NCI-H2171 treated with DMSO at 0.1 percent for 48 hours (cell line): ENCODE measurements around the gene TPCN2.

Experiments
- DNase-seq: peaks from one replicate; lab custom pipeline; 2025; lab: John Stamatoyannopoulos, UW

The TPCN2 gene

DNA sequence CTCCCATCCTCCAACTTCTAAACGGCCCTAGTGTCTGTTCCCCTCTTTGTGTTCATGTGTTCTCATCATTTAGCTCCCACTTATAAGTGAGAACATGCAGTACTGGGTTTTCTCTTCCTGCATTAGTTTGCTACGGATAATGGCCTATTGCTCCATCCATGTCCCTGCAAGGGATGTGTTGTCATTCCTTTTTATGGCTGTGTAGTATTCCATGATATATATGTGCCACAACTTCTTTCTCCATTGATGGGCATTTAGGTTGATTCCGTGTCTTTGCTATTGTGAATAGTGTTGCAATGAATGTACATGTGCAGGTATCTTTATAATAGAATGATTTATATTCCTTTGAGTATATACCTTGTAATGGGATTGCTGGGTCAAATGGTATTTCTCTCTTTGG, 101.4 kb downstream of the TPCN2 start:
- no peak for DNase-seq

- DNase-seq: no peak
Measured at GRCh38 chr11:69151836-69152235, 103.1 kb downstream of the TPCN2 start.

GRCh38 chr11:69152733-69153421, 104.1 kb downstream of the TPCN2 start:
- no peak for DNase-seq

GRCh38 chr11:69153661-69154060, 104.9 kb downstream of the TPCN2 start:
- DNase-seq: no peak

DNA sequence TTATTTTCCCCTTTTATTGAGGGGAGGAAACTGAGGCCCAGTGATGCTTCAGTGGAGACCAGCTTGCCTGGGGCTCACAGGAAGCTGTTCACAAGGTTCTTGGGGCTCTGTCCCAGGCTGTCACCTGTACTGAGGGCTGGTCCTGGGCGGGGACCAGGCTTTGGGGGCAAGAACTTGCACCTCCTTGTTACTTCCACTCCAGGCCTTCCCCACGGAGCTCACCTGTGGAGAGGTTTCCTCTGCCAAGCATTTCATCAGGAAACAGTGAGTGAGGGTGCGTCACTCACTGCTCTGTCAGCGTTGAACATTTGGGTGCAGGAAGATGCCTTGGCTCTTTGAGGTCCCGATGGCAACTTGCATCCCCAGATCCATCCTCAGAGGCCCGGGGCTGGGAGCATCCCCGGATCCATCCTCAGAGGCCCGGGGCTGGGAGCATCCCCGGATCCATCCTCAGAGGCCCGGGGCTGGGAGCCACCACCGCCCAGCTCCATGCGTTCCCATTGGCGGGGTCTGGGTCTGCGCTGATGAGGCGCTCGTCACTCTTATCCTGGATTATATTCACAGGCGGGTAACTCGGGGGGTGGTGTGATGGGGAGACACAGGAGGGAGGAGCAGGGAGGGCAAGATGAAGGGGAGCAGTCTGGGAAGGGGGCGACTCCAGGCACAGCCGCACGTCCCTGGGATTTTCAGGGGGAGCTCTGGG, 105.6 kb downstream of the TPCN2 start:
- DNase-seq: no peak

DNA sequence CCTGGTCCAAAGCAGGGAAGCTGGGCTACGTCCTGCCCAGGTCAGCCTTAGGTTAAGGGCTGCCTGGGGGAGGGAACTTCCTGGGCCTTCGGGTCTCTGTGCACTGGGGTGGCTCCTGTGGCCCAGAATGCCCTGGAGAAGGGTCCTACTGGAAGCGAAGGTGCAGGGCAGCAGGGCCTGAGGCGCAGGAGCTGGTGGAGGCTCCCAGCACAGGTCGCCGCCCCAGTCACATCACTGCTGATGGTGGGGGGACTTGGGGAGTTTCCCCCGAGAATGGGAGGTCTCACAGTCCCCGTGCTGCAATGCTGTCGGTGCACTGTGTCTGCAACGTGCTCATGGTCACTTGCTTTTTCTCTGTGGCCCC, 106.2 kb downstream of the TPCN2 start:
- no peak for DNase-seq

DNA sequence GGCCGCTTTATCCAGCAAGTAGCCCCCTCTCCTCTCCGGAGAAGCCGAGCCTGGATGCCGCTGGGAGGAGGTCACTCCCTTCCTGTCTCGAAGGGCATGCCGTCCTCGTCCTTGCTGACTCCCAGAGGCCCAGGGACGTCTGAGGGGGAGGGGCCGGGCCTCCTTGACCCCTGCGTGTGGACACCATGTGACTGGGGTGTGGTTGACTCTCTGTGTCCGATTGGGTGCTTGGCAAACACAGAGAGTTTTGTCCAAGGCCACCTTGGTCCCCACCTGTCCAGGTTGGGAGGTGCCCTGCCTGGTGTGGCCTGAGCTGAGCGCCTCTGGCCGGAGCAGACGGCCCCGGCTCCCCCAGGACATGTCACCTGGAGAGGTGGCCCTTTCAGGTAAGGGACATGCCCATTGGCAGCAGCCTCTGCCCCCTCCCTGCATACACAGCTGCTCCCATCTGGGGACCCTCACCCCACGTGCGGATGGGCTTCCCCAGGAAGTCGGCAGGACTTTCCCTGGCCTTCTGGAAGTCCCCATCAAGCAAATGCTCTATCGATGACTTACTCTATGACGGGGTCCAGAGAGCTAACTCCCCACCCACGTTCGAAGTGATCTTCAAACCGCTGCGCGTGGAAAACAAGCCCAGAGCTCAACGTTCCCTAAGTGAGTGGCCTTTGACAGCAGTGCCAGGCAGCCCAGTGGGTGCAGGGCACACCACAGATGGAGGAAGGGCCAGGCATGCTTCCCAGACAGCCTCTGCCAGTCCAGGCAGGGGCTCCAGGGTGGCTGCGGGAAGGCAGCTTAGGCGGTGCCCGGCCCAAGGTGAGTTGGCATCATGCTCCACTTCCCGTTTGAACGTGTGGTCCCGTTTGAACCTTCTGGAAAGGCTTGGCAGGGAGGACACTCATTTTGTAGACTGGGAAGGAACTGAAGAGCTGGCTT, 106.8 kb downstream of the TPCN2 start, which contains the start of gene SMIM38:
Gene SMIM38 (plus strand): TSS at position 634 of the 933 bp plus-strand sequence. CDS start 1,912 bp downstream, outside the sequence.
- DNase-seq: no peak

GRCh38 chr11:69156235-69156639, 107.5 kb downstream of the TPCN2 start:
- no peak for DNase-seq

DNA sequence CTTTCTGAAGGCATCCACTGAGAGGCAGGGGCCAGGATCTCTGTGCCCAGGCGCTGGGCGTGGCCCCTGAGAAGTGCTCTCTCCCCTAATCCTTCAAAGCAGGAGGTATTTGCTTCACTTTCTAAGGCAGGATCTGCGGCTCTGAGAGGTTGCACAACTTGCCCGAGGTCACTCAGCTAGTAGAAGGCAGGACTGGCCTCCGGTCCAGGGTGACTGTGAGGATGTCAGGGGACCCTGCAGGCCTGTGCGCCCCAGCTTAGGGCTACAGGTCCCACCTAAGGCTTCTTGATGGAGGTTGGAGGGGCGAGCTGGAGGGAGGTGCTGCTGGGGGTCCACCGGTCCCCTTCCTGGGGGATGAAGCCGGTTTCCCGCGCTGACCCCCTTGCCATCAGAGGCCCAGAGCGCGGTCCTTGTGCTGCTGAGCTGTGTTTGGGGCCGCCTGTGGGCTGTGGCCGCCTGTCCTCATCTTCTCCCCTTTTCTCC, 108.0 kb downstream of the TPCN2 start:
- no peak for DNase-seq

DNA sequence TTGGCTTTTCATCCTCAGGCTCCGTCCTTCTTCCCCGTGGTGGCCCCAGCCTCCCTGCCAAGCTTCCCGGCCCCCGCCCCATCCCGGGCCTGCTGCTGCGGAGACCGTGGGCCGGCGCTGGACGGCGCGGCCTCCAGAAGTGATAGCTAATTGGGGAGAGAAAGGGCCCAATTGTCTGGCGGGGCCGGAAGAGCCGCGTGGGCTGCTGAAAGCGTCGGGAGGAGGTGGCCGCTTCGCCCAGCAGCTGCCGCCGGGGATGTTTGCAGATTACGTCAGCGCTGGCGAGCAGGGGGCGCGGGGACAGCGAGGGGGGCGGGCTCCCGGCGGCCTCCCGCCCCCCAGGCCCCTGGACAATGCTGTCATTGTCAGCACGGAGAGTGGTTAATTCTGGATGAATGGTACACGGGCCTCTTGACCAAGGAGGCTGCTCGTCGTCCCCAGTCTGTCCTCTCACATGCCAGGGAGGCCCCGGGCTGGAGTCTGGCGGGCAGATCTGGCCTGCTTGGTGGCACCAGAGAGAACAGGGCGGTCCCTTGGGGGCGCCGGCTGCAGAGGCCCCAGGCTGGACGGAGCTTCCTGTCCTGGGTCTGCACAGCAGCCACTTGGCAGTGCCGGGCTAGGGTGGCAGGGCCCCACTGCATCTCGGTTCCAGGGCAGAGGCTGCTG, 108.6 kb downstream of the TPCN2 start:
- DNase-seq: no peak

DNA sequence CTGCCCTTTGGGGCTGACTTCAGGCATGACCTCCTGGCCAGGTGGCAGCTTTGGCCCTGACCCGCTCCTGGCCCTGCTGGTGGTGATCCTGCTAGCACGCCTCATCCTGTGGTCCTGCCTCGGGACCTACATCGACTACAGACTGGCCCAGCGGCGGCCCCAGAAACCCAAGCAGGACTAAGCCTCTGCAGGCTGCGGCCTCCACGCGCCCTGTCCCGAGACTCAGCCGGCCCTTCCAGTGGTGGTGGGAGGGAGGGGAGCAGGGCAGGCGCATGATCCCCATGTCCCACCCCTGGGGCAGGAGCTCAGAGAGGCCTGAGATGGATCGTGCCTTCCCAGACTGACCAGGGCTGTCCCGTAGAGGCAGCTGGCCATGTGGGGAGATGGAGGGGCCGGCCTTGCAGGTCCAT, 109.1 kb downstream of the TPCN2 start:
- DNase-seq: no peak

GRCh38 chr11:69158301-69159149, 109.8 kb downstream of the TPCN2 start:
- DNase-seq: no peak

DNA sequence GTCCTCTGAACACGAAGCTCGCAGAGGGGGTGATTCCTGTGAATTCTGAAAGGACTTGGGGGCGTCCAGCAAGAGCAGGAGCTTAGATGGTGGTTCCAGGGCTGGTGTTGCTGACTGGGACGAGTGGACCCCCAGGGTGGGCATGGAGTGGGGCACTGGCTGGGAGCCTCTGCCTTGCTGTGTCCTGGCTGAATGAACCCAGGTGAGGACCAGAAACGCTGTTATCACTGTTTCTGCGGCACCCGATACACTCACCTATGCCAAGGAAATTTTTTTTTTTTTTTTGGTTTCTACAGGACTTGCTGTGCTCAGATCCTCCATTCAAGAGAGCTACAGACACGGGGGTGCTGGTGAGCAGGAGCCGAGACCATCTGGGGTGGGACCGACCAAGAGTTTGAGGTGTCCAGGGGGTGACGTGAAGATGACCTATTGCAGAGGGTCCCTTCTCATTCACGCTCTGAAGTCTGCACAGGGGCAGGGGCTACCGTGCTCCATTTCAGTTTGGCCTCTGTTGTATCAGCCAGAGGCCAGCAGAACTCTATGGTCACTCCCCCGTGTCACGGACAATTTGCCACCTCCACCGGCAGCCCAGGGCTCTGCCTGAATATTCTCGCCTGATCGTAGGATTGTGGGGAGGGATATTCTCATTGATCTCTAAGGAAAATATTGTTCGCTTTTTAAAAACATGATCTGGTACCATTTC, 110.6 kb downstream of the TPCN2 start:
- DNase-seq: no peak

- DNase-seq: no peak
Measured at GRCh38 chr11:69160296-69161116, 111.8 kb downstream of the TPCN2 start.

DNA sequence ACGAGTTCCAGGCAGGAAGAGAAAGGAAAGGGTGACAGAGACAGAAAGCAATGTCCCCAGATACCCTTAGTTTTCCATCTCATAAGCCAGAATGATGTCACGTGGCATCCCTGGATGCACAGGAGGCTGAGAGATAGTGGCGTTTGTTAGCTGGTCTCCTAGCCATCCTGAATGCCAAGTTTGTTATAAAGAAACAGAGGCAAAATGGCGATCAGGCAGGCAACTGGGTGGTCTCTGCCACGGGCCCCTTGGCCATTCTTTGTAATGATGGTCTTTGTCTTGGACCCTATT, 112.3 kb downstream of the TPCN2 start:
- DNase-seq: no peak

- no peak for DNase-seq
Measured at GRCh38 chr11:69162505-69162904, 113.8 kb downstream of the TPCN2 start.

- no peak for DNase-seq
Measured at GRCh38 chr11:69163842-69164241, 115.1 kb downstream of the TPCN2 start.

- DNase-seq: no peak
Measured at GRCh38 chr11:69164824-69165223, 116.1 kb downstream of the TPCN2 start.

DNA sequence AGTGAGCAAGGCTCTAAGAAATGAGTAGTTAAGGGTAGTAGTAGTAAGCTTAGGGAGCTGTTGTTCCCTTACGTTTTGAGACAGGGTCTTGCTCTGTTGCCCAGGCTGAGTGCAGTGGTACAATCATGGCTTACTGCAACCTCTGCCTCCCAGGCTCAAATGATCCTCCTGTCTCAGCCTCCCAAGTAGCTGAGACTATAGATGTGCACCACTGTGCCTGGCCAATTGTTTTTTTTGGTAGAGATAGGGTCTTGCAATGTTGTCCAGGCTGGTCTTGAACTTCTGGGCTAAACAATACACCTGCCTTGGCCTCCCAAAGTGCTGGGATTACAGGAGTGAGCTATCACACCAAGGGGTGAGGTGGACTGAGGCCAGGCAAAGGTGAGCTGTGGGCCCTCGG, 117.0 kb downstream of the TPCN2 start:
- no peak for DNase-seq
